GM19240 (cell line): ENCODE measurements around the gene PEX14.
A peak's percentile ranks its signal among the peaks of the same experiment; 100 is the strongest.
"Not testable (repeated sequence)": the region's sequence is repeated elsewhere in the genome, so short reads cannot be mapped to it uniquely, and the experiment has no call there.

ENCODE experiments used
- DNase-seq: peaks from one replicate; pipeline ENCODE4 v3.0.0; 2011; ENCODE audit warnings: low spot score; ENCODE audit not compliant: insufficient read length

PEX14 gene

DNA sequence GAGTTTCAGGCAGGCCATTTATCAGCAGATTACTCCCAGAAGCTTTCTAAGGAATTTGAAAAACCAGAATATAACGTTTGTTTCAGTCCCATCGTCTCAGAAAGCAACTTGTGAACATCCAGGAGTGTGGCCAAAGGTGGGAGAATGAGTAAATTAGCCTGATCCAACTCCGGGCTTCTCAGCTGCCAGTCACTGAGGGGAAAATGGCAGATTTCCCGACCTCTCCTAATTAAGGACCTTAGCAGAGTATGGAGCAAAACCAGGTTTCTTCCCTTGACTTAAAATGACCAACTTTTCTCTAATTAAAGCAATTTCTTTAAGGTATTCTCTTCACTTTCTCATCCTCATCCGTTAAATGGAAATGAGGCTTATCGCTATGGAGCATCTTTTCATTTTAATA lies 23.9 kb upstream of the PEX14 start:
- no peak for DNase-seq

DNA sequence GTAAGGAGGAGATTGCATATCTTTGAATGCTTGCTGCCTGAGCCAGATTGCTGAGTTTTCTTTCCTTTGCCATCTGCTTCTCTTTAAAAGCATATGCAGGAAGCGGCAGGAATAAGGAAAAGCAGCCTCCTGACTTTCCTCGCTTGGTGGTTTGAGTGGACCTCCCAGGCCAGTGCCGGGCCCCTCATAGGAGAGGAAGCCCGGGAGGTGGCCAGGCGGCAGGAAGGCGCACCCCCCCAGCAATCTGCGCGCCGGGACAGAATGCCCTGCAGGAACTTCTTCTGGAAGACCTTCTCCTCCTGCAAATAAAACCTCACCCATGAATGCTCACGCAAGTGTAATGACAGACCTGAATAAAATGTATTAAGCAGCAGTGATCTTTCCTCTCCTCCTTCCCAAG lies 23.5 kb upstream of the PEX14 start:
- no peak for DNase-seq

DNA sequence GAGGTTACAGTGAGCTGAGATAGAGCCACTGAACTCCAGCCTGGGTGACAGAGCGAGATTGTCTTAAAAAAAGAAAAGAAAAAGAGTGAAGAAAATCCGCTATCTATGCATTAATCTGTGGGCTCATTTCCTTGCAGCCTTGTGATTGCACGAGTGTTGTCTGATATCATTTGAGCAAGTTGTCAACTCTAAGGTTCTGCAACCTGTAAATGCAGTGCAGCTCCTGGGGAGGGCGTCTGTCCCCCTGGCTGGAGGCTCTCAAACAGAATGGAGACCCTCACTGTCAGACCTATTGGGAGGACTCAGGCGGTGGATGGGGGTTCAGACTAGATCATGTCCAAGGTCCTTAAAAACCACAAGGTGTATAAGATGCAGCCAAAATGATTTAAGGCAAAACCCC lies 18.7 kb upstream of the PEX14 start:
- DNase-seq = no peak

DNA sequence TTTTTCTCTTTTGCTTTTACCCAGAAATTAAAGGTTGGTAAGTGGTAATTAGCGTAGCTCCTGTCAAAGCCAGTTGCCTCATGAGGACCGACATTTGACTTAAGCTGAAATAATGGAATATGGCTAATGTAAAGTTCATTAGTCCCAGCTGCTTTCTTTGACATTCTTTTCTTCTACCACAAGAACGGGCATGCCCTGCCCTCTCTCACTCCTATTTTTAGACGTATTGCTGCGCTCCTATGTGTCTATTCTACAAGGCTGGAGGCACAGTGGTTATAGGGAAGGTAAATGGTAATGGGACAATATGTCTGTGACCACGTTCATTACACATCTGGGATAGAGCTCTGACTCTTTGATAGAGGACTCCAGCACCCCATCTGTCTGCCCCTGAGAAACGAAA lies 18.1 kb upstream of the PEX14 start:
- no peak for DNase-seq

- not testable (repeated sequence) for DNase-seq
These were observed 17.3 kb upstream of the PEX14 start for GRCh38 chr1:10457462-10457861.

- no peak for DNase-seq
These were observed 16.9 kb upstream of the PEX14 start for GRCh38 chr1:10457875-10458274.

GRCh38 chr1:10459184-10459583 lies 15.6 kb upstream of the PEX14 start:
- DNase-seq = no peak

- DNase-seq = no peak
These were observed 7.7 kb upstream of the PEX14 start for GRCh38 chr1:10467078-10467477.

- no peak for DNase-seq
These were observed 4.7 kb upstream of the PEX14 start for GRCh38 chr1:10470043-10470442.

DNA sequence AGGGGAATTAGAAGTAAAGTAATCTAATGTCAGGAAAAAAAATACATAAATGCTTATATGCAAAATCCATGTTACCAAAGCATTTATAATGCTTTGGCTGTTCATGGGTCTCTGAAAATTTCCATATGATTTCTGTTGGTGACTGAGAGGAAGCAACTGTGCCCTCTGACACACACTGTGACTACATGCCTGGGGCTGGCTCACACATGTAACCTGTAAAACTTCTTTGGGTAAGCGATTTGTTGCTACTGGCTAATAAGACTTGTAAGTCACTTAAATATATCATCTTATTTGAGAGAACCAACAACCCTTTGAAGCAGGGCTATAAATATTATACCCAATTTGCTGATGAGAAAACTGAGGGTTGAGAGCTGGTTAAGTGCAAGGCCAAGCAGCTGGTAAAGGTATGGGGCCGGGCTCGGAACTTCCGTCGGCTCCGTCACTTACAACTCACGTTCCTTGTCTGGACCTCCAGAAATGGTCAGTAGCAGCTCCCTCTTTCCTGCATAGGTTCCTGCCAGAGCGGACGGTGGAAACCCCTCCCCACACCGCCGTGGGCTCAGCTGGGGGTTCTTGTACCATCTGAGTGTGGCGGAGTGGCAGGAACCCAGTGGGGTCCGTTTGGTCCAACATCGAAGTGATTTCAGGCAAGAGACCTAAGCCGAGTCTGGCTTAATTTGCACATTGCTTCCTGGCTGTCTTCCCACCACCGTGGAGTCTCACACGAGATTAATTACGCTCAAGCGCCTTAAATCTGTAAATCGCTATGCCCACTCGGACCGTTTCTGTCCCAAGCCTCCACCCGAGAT lies 3.1 kb upstream of the PEX14 start:
- no peak for DNase-seq

GRCh38 chr1:10472220-10473144 lies 2.3 kb upstream of the PEX14 start, which contains the start of gene DFFA:
DFFA (minus strand) TSS chr1:10472529; CDS start chr1:10472458, 71 bp downstream.
- peak; percentile 85 for DNase-seq

GRCh38 chr1:10473145-10473765 lies 1.5 kb upstream of the PEX14 start:
- DNase-seq = no peak

DNA sequence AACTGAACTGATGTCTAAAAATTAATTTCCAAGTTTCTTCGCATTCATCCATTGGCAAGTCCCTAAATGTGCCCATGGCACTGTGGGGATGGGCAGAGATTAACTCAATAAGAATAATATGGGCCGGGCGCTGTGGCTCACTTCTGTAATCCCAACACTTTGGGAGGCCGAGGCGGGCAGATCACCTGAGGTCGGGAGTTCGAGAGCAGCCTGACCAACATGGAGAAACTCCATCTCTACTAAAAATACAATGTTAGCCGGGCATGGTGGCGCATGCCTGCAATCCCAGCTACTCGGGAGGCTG lies 489 bp upstream of the PEX14 start:
- DNase-seq = not testable (repeated sequence)

DNA sequence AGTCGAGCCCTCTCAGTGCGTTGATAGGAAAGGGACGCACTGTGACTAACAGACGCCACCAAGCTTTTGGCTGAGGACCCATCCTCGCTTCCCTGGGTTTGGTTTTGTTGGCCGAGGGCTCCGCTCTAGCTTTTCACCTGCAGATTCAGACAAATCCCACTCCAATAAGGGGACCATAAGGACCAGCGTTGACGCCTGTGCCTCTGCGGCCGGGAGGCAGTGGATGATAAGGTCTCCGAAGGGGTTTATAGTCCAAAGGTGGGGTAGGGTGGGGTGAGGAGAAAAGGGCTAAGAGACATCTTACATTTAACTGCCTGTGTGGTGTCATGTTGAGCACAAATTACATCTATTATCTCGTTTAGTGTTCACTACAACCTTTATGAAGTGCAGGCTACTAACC lies 760 bp downstream of the PEX14 start:
- no peak for DNase-seq

DNA sequence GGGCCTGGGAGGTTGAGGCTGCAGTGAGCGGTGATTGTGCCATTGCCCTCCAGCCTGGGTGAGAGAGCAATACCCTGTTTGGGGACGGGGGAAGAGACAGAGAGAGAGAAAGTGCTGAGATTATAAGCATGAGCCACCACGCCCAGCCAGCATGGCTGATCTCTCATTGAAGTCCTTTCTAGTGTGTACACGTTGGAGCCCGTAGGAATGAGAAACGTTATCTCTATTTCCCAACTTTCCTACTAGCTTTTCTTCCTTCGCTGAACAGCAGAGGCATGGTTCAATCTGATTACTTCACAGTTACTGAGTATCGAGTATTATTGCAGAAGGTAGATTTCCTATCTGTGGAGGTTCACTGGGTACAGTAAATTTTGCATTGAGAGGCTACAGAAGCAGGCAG lies 4.5 kb downstream of the PEX14 start:
- DNase-seq = no peak

DNA sequence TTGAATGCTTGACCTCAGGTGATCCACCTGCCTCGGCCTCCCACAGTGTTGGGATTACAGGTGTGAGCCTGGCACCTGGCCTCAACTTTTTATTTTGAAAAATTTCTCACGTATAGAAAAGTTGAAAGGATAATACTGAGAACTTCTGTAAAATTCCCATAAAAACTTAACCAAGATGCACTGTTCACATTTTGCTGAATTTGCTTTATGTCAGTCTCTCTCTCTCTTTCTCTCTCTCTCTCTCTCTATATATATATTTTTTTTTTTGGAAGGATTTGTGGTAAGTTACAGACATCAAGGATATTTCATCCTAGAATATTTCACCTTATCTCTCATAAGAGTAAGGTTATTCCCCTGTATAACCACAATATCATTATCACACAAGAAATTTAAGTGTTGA lies 5.9 kb downstream of the PEX14 start:
- DNase-seq = no peak

DNA sequence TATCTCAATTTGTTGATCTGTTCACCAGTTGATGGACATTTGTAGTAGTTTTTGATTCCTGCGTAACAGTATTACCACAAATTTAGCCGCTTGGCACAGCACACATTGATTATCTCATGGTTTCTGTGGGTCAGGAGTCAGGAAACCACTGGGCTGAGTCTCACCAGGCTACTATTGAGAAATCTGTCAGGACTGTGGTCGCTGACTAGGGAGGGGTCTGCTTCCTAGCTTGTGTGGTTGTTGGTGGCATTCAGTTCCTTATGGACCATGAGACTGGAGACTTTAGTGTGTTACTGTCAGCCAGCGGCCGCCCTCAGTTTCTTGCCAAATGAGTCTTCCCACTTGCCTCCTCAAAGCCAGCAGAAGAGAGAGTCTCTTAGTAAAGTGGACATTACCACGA lies 9.8 kb downstream of the PEX14 start:
- DNase-seq = no peak

GRCh38 chr1:10489291-10490055 lies 14.7 kb downstream of the PEX14 start:
- DNase-seq = no peak

DNA sequence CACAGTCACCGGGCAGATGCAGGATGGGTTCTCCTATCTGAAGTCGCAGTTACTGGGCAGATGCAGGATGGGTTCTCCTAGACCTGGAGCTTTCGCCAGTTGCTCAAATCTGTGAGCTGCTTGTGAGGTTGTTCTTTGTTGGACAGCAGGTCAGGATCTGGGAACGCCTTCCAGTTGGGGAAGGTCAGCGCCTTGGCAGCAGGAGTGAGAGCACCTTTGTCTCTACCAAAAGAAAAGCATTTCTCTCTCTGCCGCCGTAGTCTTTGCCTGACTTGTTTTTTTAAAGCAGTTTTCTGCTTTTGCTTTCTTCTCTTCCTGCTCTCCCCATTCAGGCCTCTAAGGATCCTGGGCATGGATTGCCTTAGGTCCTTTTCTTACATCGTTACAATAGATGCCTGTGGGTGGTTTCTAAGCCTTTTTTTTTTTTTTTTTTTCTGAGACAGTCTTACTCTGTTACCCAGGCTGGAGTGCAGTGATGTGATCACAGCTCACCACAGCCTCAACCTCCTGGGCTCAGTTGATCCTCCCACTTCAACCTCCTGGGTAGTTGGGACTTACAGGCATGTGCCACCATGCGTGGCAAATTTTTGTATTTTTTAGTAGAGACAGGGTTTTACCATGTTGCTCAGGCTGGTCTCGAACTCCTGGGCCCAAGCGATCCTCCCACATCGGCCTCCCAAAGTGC lies 15.7 kb downstream of the PEX14 start:
- no peak for DNase-seq

DNA sequence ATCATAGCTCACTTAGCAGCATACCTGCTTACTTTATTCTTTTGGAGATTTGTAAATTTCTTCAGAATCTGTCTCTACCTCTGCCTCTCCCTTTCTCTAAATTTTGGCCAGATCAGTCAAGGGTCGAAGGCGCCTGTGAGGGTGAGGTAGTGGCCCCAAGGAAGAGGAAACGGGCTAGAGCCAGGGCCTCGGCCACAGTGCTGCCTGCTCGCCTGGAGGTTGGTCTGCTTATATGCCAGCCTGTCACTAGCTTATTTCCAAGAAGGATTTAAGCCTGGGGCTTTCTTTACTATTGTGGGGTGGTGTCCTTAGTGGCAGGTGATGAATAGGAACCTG lies 19.6 kb downstream of the PEX14 start:
- DNase-seq = no peak
